ENCODE measurements around the gene UNC119B. TPM values are rescaled to one million over a fixed set of nuclear protein-coding genes. Genes with fewer than 3 reads are reported as not detected.

UNC119B gene
- total RNA-seq, 1 experiment from 2014 or later = 33.8 TPM

DNA sequence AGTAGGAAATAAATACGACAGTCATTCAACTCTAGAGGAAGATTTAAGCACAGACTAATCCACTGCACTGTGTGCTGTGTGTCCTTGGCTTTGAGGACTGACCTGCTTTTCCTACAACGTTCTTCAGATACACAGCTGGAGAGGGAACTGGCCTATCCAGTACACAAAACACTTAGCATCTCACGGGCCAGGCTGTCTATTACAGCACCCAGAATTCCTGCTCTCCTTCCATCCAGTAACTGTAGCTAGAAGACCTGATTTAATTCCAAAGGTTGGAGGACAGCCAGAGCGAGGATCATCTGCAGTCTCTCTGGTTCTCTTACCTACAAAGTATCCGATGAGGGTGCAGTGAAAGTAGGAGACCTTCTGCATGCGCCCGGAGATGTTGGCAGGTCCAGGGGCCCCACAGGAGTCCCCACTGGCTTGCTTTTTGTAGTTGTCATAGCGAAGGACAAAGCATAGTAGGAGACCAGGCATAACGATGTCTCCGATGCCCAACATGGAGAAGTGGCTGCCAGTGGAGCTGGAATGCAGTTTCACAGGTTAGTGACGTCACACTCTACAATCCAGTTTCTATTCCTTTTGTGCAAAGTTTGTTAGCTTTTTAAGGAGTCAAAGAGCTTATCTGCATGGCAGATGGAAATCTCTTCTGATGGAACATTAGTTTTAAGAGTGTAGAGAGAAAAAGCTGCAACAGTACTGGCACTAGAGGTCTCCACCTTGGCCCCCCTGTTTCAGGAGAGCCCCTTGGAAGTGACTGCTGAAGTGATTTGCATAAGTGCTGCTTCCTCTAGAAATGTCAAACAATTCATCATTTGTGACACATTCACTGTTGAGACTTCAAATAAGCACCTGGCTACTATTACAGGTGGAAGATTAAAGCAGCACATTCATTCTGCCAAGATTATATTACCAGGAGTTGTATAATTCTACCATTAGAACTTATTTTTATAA is 57.1 kb downstream of the UNC119B start:
- no peaks in the 10 kb centered on the region for H3K9me2 ChIP-seq (ENCODE audit: insufficient read depth)
- POLR2A ChIA-PET = no interaction called here
- H3K27ac ChIP-seq (ENCODE audit: low read depth, low read length) = no peak overlapping the region
- H4K20me1 ChIP-seq (ENCODE audit: insufficient read depth) = no peaks in the 10 kb centered on the region
- DNase-seq (ENCODE audit: low read depth, low spot score) = no peak
- H3K4me2 ChIP-seq (ENCODE audit: low read length) = no peak overlapping the region
- no peaks in the 10 kb centered on the region for H3K79me2 ChIP-seq (ENCODE audit: insufficient read depth, low read length)
- no peaks in the 10 kb centered on the region for H3K27me3 ChIP-seq (ENCODE audit: insufficient read depth, low read length)
- no peak for TF ChIP-seq YY1 (IDR thresholded peaks at IDR 0.05; ENCODE audit: extremely low read depth, insufficient replicate concordance, low read depth, low read length)
- no peak for TF ChIP-seq SIN3A (IDR thresholded peaks at IDR 0.05; ENCODE audit: low read depth)
- no peak for TF ChIP-seq EZH2 (IDR thresholded peaks at IDR 0.05)
- TF ChIP-seq FOSL1 (IDR thresholded peaks at IDR 0.05; ENCODE audit: low read depth) = no peak
- TF ChIP-seq ZFX (IDR thresholded peaks at IDR 0.05) = no peak
- TF ChIP-seq EZH2phosphoT487 (IDR thresholded peaks at IDR 0.05; ENCODE audit: borderline replicate concordance) = no peak
- TF ChIP-seq, protein P1, sequence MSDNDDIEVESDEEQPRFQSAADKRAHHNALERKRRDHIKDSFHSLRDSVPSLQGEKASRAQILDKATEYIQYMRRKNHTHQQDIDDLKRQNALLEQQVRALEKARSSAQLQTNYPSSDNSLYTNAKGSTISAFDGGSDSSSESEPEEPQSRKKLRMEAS (IDR thresholded peaks at IDR 0.05) = no peak
- TF ChIP-seq, protein P2, sequence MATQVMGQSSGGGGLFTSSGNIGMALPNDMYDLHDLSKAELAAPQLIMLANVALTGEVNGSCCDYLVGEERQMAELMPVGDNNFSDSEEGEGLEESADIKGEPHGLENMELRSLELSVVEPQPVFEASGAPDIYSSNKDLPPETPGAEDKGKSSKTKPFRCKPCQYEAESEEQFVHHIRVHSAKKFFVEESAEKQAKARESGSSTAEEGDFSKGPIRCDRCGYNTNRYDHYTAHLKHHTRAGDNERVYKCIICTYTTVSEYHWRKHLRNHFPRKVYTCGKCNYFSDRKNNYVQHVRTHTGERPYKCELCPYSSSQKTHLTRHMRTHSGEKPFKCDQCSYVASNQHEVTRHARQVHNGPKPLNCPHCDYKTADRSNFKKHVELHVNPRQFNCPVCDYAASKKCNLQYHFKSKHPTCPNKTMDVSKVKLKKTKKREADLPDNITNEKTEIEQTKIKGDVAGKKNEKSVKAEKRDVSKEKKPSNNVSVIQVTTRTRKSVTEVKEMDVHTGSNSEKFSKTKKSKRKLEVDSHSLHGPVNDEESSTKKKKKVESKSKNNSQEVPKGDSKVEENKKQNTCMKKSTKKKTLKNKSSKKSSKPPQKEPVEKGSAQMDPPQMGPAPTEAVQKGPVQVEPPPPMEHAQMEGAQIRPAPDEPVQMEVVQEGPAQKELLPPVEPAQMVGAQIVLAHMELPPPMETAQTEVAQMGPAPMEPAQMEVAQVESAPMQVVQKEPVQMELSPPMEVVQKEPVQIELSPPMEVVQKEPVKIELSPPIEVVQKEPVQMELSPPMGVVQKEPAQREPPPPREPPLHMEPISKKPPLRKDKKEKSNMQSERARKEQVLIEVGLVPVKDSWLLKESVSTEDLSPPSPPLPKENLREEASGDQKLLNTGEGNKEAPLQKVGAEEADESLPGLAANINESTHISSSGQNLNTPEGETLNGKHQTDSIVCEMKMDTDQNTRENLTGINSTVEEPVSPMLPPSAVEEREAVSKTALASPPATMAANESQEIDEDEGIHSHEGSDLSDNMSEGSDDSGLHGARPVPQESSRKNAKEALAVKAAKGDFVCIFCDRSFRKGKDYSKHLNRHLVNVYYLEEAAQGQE (IDR thresholded peaks at IDR 0.05; ENCODE audit: low read depth) = no peak
- TF ChIP-seq ZNF274 (IDR thresholded peaks at IDR 0.05; ENCODE audit: low read depth, low read length) = no peak
- no peak for TF ChIP-seq SP1 (IDR thresholded peaks at IDR 0.05; ENCODE audit: low read depth)
- TF ChIP-seq, protein P3, sequence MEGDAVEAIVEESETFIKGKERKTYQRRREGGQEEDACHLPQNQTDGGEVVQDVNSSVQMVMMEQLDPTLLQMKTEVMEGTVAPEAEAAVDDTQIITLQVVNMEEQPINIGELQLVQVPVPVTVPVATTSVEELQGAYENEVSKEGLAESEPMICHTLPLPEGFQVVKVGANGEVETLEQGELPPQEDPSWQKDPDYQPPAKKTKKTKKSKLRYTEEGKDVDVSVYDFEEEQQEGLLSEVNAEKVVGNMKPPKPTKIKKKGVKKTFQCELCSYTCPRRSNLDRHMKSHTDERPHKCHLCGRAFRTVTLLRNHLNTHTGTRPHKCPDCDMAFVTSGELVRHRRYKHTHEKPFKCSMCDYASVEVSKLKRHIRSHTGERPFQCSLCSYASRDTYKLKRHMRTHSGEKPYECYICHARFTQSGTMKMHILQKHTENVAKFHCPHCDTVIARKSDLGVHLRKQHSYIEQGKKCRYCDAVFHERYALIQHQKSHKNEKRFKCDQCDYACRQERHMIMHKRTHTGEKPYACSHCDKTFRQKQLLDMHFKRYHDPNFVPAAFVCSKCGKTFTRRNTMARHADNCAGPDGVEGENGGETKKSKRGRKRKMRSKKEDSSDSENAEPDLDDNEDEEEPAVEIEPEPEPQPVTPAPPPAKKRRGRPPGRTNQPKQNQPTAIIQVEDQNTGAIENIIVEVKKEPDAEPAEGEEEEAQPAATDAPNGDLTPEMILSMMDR (IDR thresholded peaks at IDR 0.05 in 2 of 3, conservative IDR thresholded peaks at IDR 0.05 in 1 of 3; ENCODE audit: borderline replicate concordance in 1 of 3, insufficient read depth in 1 of 3, low read depth in 2 of 3, low read length in 2 of 3) = no peak
- TF ChIP-seq, protein P4, sequence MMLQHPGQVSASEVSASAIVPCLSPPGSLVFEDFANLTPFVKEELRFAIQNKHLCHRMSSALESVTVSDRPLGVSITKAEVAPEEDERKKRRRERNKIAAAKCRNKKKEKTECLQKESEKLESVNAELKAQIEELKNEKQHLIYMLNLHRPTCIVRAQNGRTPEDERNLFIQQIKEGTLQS (IDR thresholded peaks at IDR 0.05) = no peak
- H3K4me3 ChIP-seq (replicated peaks in 1 of 2; ENCODE audit: low read depth in 1 of 2, low read length in 2 of 2) = no peak overlapping the region
- no TSS peak for BruUV-seq (replicated peaks)
- no peak for ATAC-seq
- peaks cover 13% of the 10 kb centered on the region in 2 experiments; a peak in 3 of 4 replicates for H3K36me3 ChIP-seq (ENCODE audit: control insufficient read depth in 1 of 2, insufficient read depth in 2 of 2, low read length in 2 of 2)
- no peaks in the 10 kb centered on the region for H3K4me1 ChIP-seq (ENCODE audit: control insufficient read depth in 1 of 2, insufficient read depth in 2 of 2, low read length in 2 of 2)
- H2AFZ ChIP-seq (ENCODE audit: low read depth, low read length, poor library complexity, severe bottlenecking) = no peak overlapping the region
- no peaks in the 10 kb centered on the region for H3K9me3 ChIP-seq (ENCODE audit: control insufficient read depth in 1 of 2, insufficient read depth in 1 of 2, low read depth in 1 of 2, low read length in 2 of 2)
- no peak overlapping the region for H3K9ac ChIP-seq (ENCODE audit: low read length)
- RAD21 ChIA-PET (ENCODE audit: low non-redundant PET in 1 of 2, low total read pairs in 2 of 2, uncharacterized antibody in 2 of 2, unreplicated experiment in 2 of 2) = no interaction called here
- CTCF ChIA-PET = no interaction called here
- intact Hi-C loops (cut with micrococcal nuclease) = no loop called here

All from HCT116 (cell line).